ENCODE results near the gene EPS15.
"Not testable (repeated sequence)": the region's sequence is repeated elsewhere in the genome, so short reads cannot be mapped to it uniquely, and the experiment has no call there.

The EPS15 gene

GRCh38 chr1:51464828-51465227 is 54.2 kb downstream of the EPS15 start:
- no peak for DNase-seq (ENCODE audit: low spot score)

GRCh38 chr1:51463561-51463960 is 55.5 kb downstream of the EPS15 start:
- DNase-seq (ENCODE audit: low spot score), result no peak

DNA sequence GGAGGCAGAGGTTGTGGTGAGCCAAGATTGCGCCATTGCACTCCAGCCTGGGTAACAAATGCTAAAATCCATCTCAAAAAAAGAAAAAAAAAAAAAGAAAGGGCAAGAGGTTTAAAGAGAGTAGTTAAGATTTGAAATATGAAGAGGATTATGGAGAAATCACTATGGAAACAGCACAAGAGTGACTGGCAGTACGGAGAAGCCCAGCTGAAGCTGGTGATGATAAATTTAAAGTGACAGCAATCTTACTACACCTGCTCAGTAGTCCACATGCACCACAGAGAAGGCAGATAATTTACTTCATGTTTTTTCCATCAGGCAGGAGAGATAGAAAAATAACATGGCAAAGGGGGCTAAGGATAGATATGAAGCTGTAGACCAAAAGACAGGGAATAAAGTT is 56.8 kb downstream of the EPS15 start:
- not testable (repeated sequence) for DNase-seq (ENCODE audit: low spot score)

GRCh38 chr1:51454554-51454953 is 64.5 kb downstream of the EPS15 start:
- no peak for DNase-seq (ENCODE audit: low spot score)

DNA sequence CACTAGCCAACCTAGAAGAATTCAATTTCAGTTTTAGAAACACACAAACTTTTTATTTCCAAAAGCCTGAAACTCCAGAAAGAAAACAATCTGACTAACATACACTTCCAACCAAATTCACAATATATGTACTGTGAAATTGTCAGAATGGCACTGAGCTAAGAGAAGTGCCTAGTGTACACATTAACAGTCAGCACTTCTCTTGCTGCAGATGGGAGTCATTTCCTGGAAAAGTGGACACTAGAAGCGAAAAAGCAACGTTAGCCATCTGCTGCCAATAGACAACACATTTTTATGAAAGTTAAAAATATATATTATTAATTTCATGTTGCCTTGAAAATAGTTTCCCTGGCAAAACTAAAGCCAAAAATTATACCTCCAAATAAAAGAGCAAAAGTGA is 66.1 kb downstream of the EPS15 start:
- DNase-seq (ENCODE audit: low spot score), result no peak

DNA sequence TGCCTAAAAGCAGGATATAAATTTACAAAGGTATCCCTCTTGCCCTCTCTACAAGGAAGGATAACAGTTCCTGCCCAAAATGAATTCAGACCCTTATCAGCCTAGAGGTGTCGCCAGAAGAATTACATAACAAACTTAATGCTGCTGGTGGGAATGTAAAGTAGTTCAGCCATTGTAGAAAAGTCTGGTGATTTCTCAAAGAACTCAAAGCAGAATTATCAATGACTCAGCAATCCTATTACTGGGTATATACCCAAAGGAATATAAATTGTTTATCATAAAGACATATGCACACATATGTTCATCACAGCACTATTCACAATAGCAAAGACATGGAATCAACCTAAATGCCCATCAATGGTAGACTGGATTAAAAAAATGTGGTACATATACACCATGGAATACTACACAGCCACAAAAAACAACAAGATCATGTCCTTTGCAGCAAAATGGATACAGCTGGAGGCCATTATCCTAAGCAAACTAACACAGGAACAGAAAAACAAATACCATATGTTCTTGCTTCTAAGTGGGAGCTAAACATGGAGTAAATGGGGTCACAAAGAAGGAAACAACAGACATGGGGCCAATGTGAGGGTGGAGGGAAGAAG is 70.1 kb downstream of the EPS15 start:
- DNase-seq (ENCODE audit: low spot score), result not testable (repeated sequence)

DNA sequence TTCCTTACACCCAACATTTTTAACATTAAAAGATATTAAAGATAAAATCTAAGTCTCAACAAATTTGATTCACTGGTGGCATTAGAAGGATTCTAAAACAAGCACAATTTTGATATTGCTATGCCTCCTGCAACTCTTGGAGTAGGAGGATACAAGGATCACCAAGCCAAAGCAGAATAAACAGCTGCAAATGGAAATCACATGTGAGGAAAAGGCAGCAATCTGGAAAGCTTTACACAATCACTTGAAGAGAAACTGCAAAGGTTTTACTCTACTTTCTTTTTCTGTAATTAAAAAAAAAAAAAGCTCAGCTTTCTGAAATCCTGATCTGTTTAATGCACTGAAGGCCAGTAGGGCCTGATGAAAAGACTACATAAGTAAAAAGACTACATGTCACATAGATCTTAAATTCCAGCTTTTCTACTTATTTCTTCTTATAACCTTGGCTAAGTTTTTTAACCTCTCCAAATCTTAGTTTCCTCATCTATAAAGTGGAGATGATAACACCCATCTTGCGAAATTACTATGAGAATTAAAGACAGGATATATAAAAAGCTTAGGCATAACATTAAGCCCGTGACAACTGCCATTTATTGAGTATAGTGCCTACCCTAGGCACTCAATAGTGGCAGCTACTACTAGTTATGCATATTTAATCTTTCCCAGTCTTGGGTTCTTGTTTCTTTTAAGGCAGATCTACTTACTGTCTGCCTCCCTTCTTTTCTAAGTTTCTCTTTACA is 73.5 kb downstream of the EPS15 start:
- DNase-seq (ENCODE audit: low spot score), result no peak

GRCh38 chr1:51444534-51445192 is 74.4 kb downstream of the EPS15 start:
- no peak for DNase-seq (ENCODE audit: low spot score)

- no peak for DNase-seq (ENCODE audit: low spot score)
Observed at GRCh38 chr1:51444096-51444495, 75.0 kb downstream of the EPS15 start.

GRCh38 chr1:51443555-51443954 is 75.5 kb downstream of the EPS15 start:
- no peak for DNase-seq (ENCODE audit: low spot score)

DNA sequence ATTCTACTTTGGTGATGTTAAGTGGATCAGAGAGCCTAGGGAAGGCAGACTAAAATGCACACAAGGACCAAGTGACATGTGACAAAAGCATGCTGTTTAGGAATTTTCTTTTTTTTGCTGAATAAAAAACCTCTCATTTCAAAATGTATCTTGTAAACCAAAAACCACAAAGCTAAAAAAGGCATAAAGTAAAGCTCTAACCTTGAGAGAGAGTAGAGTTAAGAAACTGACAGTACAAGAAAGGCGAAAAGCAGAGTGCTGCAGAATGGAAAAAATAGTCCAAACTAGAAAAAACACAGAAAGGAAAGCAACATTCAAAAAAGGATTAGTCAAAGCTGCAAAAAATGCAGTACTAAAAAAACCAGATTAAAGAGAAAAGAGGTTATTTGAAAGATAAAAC is 76.5 kb downstream of the EPS15 start:
- no peak for DNase-seq (ENCODE audit: low spot score)

DNA sequence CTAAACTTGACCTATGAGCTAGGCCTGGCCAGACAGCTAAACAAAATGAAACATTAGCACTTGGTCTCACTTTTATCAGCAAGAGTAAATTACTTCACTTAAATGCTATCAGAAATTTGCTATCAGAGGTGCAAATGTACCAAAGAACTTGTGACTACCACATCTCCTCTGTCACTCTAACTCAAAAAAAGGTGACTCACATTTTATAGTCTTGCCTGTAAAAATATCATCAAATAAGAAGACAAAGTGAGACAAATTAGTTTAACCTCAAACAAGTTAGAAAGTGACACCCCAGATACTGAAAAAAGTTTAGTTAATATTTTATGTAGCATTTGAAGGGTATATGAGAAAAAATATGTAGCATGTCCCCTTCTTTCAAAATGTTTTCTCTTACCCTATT is 76.9 kb downstream of the EPS15 start:
- DNase-seq (ENCODE audit: low spot score), result peak; percentile 16

DNA sequence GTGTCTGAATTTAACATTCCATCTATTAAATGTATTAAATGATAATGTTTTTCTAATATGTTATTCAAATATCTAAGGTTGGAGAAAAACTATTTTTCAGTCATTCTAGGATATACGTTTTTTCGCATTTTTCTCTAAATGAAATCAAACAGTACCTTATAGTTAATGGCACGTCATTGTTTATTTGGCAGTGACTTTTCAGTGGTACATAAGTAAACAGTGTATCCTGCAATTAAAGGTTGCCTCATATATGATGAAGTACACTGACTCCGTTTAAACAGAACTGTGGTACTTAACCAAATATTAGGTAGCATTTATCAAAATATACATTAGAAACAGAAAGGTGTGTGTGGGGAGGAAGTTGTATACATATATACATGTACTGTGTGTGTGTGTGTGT is 79.2 kb downstream of the EPS15 start:
- DNase-seq (ENCODE audit: low spot score), result no peak

DNA sequence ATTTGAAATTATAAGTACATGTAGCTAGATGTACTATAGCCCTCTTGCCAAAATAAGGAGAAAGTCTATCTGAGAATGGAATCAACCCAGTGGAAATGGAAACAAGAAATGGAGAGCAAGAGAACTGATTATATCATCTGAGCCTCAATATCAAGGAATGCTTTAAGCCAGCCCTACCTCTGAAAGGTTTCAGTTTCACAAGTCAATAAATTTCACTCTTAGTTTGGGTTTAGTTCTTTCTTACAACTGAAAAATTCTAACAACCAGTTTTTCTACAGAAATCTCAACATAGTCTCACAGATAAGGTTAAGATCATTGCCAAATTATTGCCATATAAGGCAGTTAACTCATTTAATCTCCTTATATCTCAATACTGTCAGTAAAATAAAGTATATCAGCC is 80.0 kb downstream of the EPS15 start:
- DNase-seq (ENCODE audit: low spot score), result no peak

DNA sequence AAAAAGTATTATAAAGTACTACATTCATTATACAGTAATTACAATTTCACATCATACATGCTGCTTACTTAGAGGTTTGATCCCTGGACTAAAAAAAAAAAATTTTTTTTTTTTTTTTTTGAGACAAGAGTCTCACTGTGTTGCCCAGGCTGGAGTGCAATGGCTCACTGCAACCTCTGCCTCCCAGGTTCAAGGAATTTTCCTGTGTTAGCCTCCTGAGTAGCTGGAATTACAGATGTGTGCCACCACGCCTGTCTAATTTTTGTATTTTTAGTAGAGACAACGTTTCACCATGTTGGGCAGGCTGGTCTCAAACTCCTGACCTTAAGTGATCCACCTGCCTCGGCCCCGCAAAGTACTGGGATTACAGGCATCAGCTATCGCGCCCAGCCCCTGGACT is 81.7 kb downstream of the EPS15 start:
- not testable (repeated sequence) for DNase-seq (ENCODE audit: low spot score)

- DNase-seq (ENCODE audit: low spot score), result no peak
Observed at GRCh38 chr1:51435878-51436277, 83.2 kb downstream of the EPS15 start.

- no peak for DNase-seq (ENCODE audit: low spot score)
Observed at GRCh38 chr1:51433972-51434510, 85.0 kb downstream of the EPS15 start.

DNA sequence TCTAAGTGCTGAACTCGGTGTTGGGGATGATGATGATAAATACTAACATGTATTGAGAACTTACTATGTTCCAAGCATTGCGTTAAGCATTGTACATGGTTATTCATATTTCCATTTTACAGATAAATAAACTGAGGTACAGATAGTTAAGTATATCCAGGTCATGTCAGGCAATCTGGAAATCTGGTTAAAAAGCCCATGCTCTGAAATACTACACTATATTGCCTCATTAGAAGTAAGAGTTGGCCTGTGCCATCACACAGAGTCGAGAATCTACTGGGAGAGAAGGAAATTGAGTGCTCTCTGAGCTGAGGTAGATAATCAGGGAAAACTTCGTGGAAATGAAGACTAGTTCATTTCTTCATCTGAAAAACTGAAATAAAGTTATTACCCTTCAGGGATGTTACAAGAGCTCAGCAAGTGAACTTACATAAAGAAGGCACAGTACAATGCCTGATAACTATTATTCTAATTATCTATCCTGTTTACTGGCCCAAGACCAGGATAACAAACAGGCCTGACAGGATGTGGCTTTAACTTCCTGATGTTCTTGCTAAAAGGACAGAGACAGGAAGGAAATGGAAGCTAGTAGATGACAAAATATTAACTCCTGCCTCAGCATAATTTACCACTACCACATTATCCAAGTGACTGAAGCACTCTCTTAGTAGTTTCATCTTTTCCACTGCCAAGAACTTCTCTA is 85.6 kb downstream of the EPS15 start:
- peak; percentile 26 for DNase-seq (ENCODE audit: low spot score)

- DNase-seq (ENCODE audit: low spot score), result no peak
Observed at GRCh38 chr1:51432146-51432545, 86.9 kb downstream of the EPS15 start.

DNA sequence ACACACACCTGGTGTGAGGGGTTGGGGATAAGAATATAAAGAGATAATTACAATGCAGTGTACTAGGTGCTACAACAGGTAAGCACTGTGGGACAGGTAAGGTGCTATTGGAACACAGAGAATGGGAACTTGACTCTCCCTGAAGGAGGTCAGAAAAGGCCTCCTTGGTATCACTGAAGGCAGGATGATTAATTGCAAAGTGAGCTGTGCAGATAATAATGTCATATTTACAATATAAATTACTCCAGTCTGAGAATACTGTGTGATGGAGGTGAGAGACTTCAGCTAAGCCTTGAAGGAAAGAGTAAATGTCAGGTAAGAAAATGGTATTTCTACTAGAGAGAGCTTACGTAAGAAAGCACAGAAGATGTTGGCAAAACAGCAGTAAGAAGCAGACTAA is 91.6 kb downstream of the EPS15 start:
- DNase-seq (ENCODE audit: low spot score), result no peak

- no peak for DNase-seq (ENCODE audit: low spot score)
Observed at GRCh38 chr1:51425955-51426354, 93.1 kb downstream of the EPS15 start.

DNA sequence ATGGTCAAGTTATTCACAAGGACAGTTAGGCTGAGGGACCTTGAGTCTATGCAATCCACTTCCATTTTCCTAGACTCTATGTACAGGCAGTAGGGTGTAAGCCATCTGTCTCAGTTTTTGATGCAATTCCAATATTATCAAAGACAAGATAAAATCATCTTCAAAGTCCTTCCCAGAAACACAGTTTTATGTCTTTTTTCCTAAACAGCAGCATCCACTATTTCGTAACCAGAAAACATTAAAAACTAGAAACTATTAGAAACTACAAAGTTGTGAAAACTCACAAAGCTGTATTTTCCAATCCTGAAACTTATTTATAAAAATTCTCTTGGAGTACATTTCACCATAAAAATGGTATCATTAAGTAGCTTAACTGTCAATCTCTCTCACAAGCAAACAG is 93.8 kb downstream of the EPS15 start:
- no peak for DNase-seq (ENCODE audit: low spot score)

Measured in CD4-positive, alpha-beta T cell treated with Interleukin-15 for 4 hours (primary cell).